LNCAP (cell line): ENCODE measurements around the gene PARD3B.

Experiments
- CTCF ChIP-seq: fragments of 450-650 bp; IDR thresholded peaks from 2 replicates; pipeline ENCODE4 v1.5.1; 2017; ENCODE audit warnings: mild to moderate bottlenecking

Gene PARD3B

DNA sequence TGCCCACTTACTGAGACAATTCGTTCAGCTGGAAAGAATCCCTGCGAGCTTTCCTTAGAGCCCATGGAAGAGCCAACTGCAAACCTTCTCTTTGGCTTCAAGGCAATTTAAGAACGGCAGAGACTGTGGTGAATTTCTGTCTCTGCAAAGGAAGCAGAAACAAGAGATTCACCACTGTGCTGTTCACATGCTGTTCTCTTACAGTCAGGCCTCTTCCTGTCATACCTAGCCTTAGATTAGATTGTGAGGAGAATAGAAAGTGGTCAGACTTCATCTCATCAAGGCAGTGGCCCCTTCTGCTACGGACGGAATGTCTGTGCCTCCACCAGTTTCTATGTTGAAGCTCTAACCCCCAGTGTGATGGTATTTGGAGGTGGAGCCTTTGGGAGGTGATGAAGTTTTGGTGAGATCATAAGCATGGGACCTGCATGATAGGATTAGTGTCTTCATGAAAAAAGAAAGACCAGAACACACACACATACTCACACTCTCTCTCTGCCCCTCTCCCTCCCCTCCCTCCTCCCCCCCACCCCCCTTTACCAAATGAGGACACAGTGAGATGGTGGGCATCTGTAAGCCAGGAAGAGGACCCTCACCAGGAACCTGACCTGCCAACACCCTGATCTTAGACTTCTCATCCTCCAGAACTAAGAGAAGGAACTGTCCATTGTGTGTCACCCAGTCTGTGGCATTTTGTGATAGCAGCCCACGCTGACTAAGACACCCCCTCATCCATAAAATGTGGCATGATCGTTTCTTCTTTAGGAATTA lies 1091.5 kb downstream of the PARD3B start:
- no peak for TF ChIP-seq CTCF

DNA sequence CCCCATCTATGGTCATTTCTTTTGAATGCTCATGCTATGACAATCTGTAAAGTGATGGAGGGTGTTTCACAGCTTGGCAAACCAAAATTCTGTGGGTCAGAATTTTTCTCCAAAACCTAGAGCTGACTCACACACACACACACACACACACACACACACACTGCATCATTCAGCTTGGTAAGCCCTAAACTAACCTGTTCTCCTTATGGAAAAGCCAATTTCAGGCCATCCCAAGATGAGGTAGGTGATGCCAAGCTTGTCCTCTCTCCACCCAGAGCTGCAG lies 1092.0 kb downstream of the PARD3B start:
- TF ChIP-seq CTCF, result no peak

GRCh38 chr2:205637779-205638503 lies 1092.7 kb downstream of the PARD3B start:
- no peak for TF ChIP-seq CTCF

DNA sequence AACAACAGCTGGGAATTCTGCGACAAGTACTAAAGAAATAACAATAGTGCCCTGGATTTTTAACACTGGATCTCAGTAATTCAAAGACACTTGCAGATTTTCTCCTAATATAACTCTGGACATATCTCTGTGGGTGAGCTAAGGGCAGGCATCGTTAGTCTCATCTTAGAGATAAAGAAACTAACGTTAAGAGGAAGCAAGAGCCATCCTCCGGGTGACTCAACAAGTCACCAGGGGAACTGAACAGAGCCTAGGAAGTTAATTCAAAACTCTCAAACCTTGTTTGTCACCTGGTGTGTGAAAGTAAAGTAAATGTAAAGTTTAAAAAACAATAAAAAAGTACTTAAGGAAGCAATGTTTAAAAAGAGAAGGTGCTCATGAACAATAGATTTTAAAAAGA lies 1095.4 kb downstream of the PARD3B start:
- no peak for TF ChIP-seq CTCF

DNA sequence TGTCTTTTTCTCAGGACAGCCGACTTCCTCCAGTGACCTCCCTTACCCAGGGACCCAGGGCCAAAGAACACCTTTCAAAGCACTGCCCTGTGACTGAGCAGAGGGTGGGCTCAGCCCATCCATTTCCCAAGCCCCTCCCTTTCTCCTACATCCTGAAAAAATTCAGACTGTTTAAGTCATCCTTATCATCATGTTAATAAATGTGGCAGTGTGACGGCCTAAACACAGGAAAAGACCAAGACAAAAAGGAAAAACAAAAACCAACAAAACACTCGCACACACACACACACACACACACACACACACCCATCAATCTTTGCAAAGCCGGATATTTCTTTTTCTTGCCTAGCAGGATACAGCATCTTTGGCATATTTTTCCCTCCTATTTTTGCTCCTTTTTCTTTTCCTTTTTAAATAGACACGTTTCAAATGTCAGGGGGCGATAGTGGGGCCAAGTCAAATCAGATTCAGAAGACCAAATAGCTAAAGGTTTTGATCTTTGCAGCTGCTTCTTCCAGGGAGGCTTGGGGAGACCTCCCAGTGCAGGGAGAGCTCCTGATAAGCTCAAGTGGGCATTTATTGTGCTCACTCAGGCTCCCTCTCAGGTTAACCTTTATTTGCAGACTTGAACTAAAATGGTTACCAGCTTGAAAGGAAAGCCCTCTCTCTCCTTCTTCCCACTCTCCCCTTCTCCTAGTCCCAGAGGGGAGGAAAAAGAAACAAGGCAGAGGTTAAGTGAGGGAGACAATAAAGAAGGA lies 1097.5 kb downstream of the PARD3B start:
- TF ChIP-seq CTCF, result no peak

DNA sequence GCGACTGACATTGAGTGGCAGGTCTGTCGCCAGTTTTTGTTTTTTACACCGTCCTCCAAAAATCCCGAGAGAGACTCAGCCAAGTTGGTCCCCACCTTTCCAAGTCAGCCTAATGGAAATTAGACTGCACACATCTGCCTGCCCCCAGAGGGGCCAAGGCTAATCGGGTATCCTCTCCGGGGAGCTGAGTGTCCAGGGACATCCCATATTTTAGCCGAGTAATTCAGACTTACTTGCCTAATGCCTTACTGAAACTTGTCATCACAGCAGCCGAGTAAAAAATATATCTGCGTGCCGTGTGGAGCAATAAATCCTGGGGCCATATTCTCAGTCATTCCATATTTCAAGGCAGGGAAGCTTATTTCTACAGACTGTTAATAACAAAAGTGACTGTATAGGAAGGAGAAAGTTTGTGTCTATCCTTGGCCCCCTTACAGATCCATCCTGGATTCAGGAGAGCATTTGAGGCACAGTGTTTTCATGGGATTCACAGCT lies 1098.2 kb downstream of the PARD3B start:
- no peak for TF ChIP-seq CTCF

DNA sequence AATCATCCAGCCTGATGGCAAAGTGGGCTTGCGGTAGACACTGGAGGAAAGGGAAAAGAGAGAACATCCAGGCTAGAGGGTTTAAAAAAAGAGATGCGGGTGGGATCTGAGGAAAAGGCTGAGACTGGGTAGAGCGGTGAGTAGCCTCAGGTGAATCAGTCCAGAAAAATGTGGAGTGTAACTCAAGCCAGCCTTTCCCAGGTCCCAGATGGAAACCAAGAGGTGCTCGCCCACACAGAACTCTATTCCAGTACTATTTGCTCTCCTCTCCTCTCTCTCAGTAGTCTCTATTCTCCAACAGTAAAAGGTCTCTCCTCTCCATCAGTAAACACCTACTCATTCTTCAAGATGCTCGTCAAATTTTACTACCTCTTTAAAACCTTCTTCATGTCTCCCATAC lies 1098.7 kb downstream of the PARD3B start:
- no peak for TF ChIP-seq CTCF
